Breast epithelium (tissue), 3 donors: ENCODE results near the gene ALB.

Experiments used
- POLR2A ChIP-seq: fragments of 450-650 bp; IDR thresholded peaks from one replicate; pipeline ENCODE4 v1.6.1; 2016; ENCODE audit warnings: antibody characterized with exemption, mild to moderate bottlenecking, moderate library complexity
- POLR2AphosphoS5 ChIP-seq, 3 donors: sonication (generic); formaldehyde crosslinking; IDR thresholded peaks; one replicate each; pipeline ENCODE4 v1.6.1; 2017; ENCODE audit warnings: antibody characterized with exemption in 3 of 3
- TF ChIP-seq, protein P1 (sequence below), 3 donors: fragments of 450-650 bp; IDR thresholded peaks; one replicate each; pipeline ENCODE4 v1.5.1; 2016 to 2017; ENCODE audit warnings: antibody characterized with exemption in 3 of 3, mild to moderate bottlenecking in 3 of 3, moderate library complexity in 3 of 3

GRCh38 chr4:73423184-73423583 lies 19.1 kb downstream of the ALB start:
- TF ChIP-seq, protein P1, sequence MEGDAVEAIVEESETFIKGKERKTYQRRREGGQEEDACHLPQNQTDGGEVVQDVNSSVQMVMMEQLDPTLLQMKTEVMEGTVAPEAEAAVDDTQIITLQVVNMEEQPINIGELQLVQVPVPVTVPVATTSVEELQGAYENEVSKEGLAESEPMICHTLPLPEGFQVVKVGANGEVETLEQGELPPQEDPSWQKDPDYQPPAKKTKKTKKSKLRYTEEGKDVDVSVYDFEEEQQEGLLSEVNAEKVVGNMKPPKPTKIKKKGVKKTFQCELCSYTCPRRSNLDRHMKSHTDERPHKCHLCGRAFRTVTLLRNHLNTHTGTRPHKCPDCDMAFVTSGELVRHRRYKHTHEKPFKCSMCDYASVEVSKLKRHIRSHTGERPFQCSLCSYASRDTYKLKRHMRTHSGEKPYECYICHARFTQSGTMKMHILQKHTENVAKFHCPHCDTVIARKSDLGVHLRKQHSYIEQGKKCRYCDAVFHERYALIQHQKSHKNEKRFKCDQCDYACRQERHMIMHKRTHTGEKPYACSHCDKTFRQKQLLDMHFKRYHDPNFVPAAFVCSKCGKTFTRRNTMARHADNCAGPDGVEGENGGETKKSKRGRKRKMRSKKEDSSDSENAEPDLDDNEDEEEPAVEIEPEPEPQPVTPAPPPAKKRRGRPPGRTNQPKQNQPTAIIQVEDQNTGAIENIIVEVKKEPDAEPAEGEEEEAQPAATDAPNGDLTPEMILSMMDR (IDR thresholded peaks at IDR 0.05): no peak
- TF ChIP-seq POLR2A: no peak
- TF ChIP-seq POLR2AphosphoS5 (IDR thresholded peaks at IDR 0.05): no peak
